ENCODE results near the gene LGALS9.
"Not testable (repeated sequence)": the region's sequence is repeated elsewhere in the genome, so short reads cannot be mapped to it uniquely, and the experiment has no call there.

The LGALS9 gene

GRCh38 chr17:27655525-27656111 lies 24.6 kb downstream of the LGALS9 start:
- not testable (repeated sequence) for DNase-seq

GRCh38 chr17:27656620-27657019 lies 25.6 kb downstream of the LGALS9 start:
- not testable (repeated sequence) for DNase-seq

GRCh38 chr17:27657620-27658019 lies 26.6 kb downstream of the LGALS9 start:
- no peak for DNase-seq

- no peak for DNase-seq
Measured at GRCh38 chr17:27659683-27660082, 28.7 kb downstream of the LGALS9 start.

GRCh38 chr17:27660436-27660835 lies 29.4 kb downstream of the LGALS9 start:
- no peak for DNase-seq

GRCh38 chr17:27663936-27664605 lies 33.1 kb downstream of the LGALS9 start:
- DNase-seq: no peak

GRCh38 chr17:27664606-27664965 lies 33.6 kb downstream of the LGALS9 start:
- no peak for DNase-seq

- DNase-seq: no peak
Measured at GRCh38 chr17:27665549-27665948, 34.6 kb downstream of the LGALS9 start.

GRCh38 chr17:27666270-27666669 lies 35.3 kb downstream of the LGALS9 start:
- DNase-seq: not testable (repeated sequence)

- DNase-seq: no peak
Measured at GRCh38 chr17:27666831-27667560, 36.0 kb downstream of the LGALS9 start.

- no peak for DNase-seq
Measured at GRCh38 chr17:27667656-27668487, 36.9 kb downstream of the LGALS9 start.

GRCh38 chr17:27668488-27668823 lies 37.5 kb downstream of the LGALS9 start:
- no peak for DNase-seq

GRCh38 chr17:27669136-27669535 lies 38.1 kb downstream of the LGALS9 start:
- no peak for DNase-seq

- no peak for DNase-seq
Measured at GRCh38 chr17:27669850-27670249, 38.9 kb downstream of the LGALS9 start.

- no peak for DNase-seq
Measured at GRCh38 chr17:27670791-27671590, 40.0 kb downstream of the LGALS9 start.

GRCh38 chr17:27671591-27671910 lies 40.6 kb downstream of the LGALS9 start:
- DNase-seq: no peak

- not testable (repeated sequence) for DNase-seq
Measured at GRCh38 chr17:27671977-27672480, 41.0 kb downstream of the LGALS9 start.

- DNase-seq: no peak
Measured at GRCh38 chr17:27674335-27674734, 43.3 kb downstream of the LGALS9 start.

GRCh38 chr17:27677191-27677590 lies 46.2 kb downstream of the LGALS9 start:
- no peak for DNase-seq

- DNase-seq: not testable (repeated sequence)
Measured at GRCh38 chr17:27686322-27686721, 55.3 kb downstream of the LGALS9 start.

- no peak for DNase-seq
Measured at GRCh38 chr17:27690882-27691281, 59.9 kb downstream of the LGALS9 start.

GRCh38 chr17:27695254-27695814 lies 64.3 kb downstream of the LGALS9 start:
- DNase-seq: not testable (repeated sequence)
